CD4-positive, alpha-beta T cell (primary cell): ENCODE results near the gene SLC25A26. TPM values are rescaled to one million over a fixed set of nuclear protein-coding genes. Genes with fewer than 3 reads are reported as not detected.

Experiments used
- ATAC-seq: fragments of 200-7000 bp; cut with Tn5 transposase; one replicate; pipeline ENCODE4 v1.10.0; 2022; ENCODE audit warnings: mild to moderate bottlenecking; ENCODE audit not compliant: poor library complexity
- CTCF ChIA-PET: fragments of 350-600 bp; sonication (Branson Sonifier 250); formaldehyde crosslinking; loops from one replicate; lab custom pipeline; 2021; ENCODE audit warnings: antibody characterized with exemption, inconsistent platforms; lab: Charles Lee
- POLR2A ChIA-PET: fragments of 350-600 bp; sonication (Branson Sonifier 250); formaldehyde crosslinking; loops from one replicate; lab custom pipeline; 2021; ENCODE audit warnings: antibody characterized with exemption, inconsistent platforms; lab: Charles Lee
- DNase-seq, 14 experiments: peaks; one replicate each; pipeline ENCODE4 v3.0.0-alpha.2; 2013 to 2020; ENCODE audit warnings: mixed read lengths in 2 of 14
- H3K27ac ChIP-seq, 2 donors: one replicate each; pipeline versions ENCODE4 v1.5.1 to v1.7.0; 2013; ENCODE audit warnings: low read length in 2 of 2, low read depth in 1 of 2, mild to moderate bottlenecking in 1 of 2
- H3K27me3 ChIP-seq, 2 experiments: 1 replicate in 1 of 2; 2 replicates in 1 of 2; pipeline versions ENCODE4 v1.6.1 to v1.7.0; 2013; ENCODE audit warnings: low read length in 2 of 2, control low read depth in 1 of 2, mild to moderate bottlenecking in 1 of 2, moderate library complexity in 1 of 2; ENCODE audit not compliant: insufficient read depth in 2 of 2, control insufficient read depth in 1 of 2
- H3K36me3 ChIP-seq: one replicate; pipeline ENCODE4 v1.6.1; 2013; ENCODE audit warnings: low read length, control low read depth; ENCODE audit not compliant: insufficient read depth
- H3K4me1 ChIP-seq: one replicate; pipeline ENCODE4 v1.6.1; 2013; ENCODE audit warnings: low read length, control low read depth; ENCODE audit not compliant: insufficient read depth
- H3K4me3 ChIP-seq: one replicate; pipeline ENCODE4 v1.5.1; 2013; ENCODE audit warnings: mild to moderate bottlenecking, low read length, moderate library complexity
- H3K9me3 ChIP-seq, 2 experiments: 1 replicate in 1 of 2; 2 replicates in 1 of 2; pipeline versions ENCODE4 v1.6.1 to v1.7.0; 2013; ENCODE audit warnings: low read length in 2 of 2, mild to moderate bottlenecking in 2 of 2, control low read depth in 1 of 2, moderate library complexity in 1 of 2; ENCODE audit not compliant: control insufficient read depth in 1 of 2, insufficient read depth in 1 of 2
- H3K27ac Mint-ChIP-seq: one replicate; pipeline ENCODE4 v1.8.0; 2020; ENCODE audit warnings: mixed read lengths
- H3K27me3 Mint-ChIP-seq: one replicate; pipeline ENCODE4 v1.8.0; 2021; ENCODE audit warnings: mixed read lengths
- H3K36me3 Mint-ChIP-seq: one replicate; pipeline ENCODE4 v1.8.0; 2021; ENCODE audit warnings: low read depth, mixed read lengths
- H3K4me1 Mint-ChIP-seq: one replicate; pipeline ENCODE4 v1.8.0; 2021; ENCODE audit warnings: low read depth, mixed read lengths
- H3K4me3 Mint-ChIP-seq: one replicate; pipeline ENCODE4 v1.8.0; 2020; ENCODE audit warnings: mild to moderate bottlenecking, mixed read lengths
- H3K9me3 Mint-ChIP-seq: one replicate; pipeline ENCODE4 v1.8.0; 2020; ENCODE audit warnings: mixed read lengths
- CTCF ChIP-seq: fragments of 200-600 bp; IDR thresholded peaks from one replicate; pipeline ENCODE4 v1.8.0; 2022; ENCODE audit warnings: antibody characterized with exemption, mild to moderate bottlenecking
- intact Hi-C, 2 experiments: fragments of 100-400 bp; cut with DNase I in 1 of 2; cut with micrococcal nuclease in 1 of 2; formaldehyde crosslinking; loops; one replicate each; pipeline versions ENCODE4 v1.15.1 to v1.9.0; 2023 to 2025; cut with DNase I, micrococcal nuclease
- total RNA-seq, 174 experiments: library from RNA in 2 of 174; stranded (reverse) in 2 of 174; gene quantifications; one replicate each; pipeline ENCODE4 v1.2.3 and lab custom pipeline; 2021 to 2026

The SLC25A26 gene
- total RNA-seq, 2 experiments from 2014 or later: 26.9 to 30.2 TPM

DNA sequence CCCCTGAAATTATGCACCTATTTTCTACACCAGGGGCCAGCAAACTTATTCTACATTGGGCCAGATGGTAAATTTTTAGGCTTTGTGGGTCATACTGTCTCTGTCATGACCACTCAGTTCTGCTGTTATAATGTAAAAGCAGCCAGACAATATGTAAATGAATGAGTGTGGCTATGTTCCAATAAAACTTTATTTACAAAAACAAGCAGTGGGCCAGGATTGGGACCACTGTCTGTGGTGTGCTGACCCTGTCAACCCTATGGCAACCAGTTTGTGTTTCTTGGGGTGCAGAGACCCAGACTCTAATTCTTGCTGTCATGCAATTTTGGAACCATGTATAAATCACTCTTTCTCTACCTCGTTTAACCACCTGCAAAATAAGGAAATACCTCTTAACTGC lies 205.3 kb downstream of the SLC25A26 start:
- H3K4me3 Mint-ChIP-seq: no peak overlapping the region
- H3K4me1 Mint-ChIP-seq: peaks cover 20% of the 10 kb centered on the region
- Histone ChIP-seq H3K36me3 (peaks cover 6% of the 10 kb centered on the region), H3K27ac (no peak overlapping the region), H3K4me3 (no peak overlapping the region), H3K4me1 (peaks cover 5% of the 10 kb centered on the region), H3K27me3 (no peaks in the 10 kb centered on the region), H3K9me3 (peaks cover 9 to 23% of the 10 kb centered on the region in 2 experiments)
- H3K27me3 Mint-ChIP-seq: no peaks in the 10 kb centered on the region
- no peak overlapping the region for H3K27ac Mint-ChIP-seq
- intact Hi-C loops: loop anchor here in 1 of 2 experiments (5.0 kb wide), 1 partner anchor 296 kb away; no protein-coding TSS in a partner anchor
- H3K36me3 Mint-ChIP-seq: peaks cover 36% of the 10 kb centered on the region
- ATAC-seq (no peak), DNase-seq (no peak)
- no peak for TF ChIP-seq CTCF
- POLR2A ChIA-PET: no interaction called here
- H3K9me3 Mint-ChIP-seq: peaks cover 5% of the 10 kb centered on the region
- CTCF ChIA-PET: interaction anchor here (0.6 kb wide), 1 partner anchor 20 kb away, joined by 3 read pairs; no protein-coding TSS in a partner anchor

- Mint-ChIP-seq H3K4me3 (no peak overlapping the region), H3K4me1 (peaks cover 20% of the 10 kb centered on the region), H3K36me3 (peaks cover 29% of the 10 kb centered on the region), H3K9me3 (peaks cover 3% of the 10 kb centered on the region), H3K27me3 (no peaks in the 10 kb centered on the region), H3K27ac (no peak overlapping the region)
- Histone ChIP-seq H3K4me3 (no peak overlapping the region), H3K27me3 (no peaks in the 10 kb centered on the region), H3K36me3 (peaks cover 8% of the 10 kb centered on the region), H3K4me1 (peaks cover 5% of the 10 kb centered on the region), H3K27ac (no peak overlapping the region), H3K9me3 (peaks cover 0 to 12% of the 10 kb centered on the region in 2 experiments)
- no peak for DNase-seq
- ChIA-PET CTCF (no interaction called here), POLR2A (no interaction called here)
- intact Hi-C loops: loop anchor here in 1 of 2 experiments (5.0 kb wide), 1 partner anchor 295 kb away; no protein-coding TSS in a partner anchor
- TF ChIP-seq CTCF: no peak
- no peak for ATAC-seq
Measured at GRCh38 chr3:66427352-66427751, 206.6 kb downstream of the SLC25A26 start.

DNA sequence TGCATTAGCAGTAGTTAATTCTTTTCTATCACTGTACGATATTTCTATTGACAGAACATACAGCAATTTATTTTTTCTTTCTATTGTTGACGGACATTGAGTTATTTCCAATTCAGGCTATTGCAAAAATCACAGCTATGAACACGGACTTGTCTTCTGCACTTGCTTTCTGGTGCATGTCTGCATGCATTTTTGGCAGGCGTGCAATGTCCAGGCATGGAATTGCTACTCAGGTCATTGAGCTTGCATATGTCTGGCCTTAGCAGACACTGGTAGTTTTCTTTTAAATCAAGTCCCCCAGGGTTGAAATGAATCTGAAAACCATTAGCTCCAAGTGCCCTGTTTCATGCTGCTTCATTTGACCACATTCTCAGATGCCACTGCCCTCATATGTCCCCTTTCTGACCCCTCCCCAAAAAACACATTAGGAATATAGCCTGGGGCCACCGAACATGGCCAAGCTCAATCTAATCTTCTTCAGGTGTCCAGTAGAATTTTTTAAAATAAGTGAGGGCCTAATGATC lies 207.2 kb downstream of the SLC25A26 start:
- Histone ChIP-seq H3K4me3 (no peak overlapping the region), H3K4me1 (peaks cover 8% of the 10 kb centered on the region), H3K9me3 (peaks cover 0 to 12% of the 10 kb centered on the region in 2 experiments), H3K36me3 (peaks cover 10% of the 10 kb centered on the region), H3K27ac (no peak overlapping the region), H3K27me3 (no peaks in the 10 kb centered on the region)
- H3K27me3 Mint-ChIP-seq: no peaks in the 10 kb centered on the region
- H3K9me3 Mint-ChIP-seq: no peaks in the 10 kb centered on the region
- TF ChIP-seq CTCF: no peak
- no peak overlapping the region for H3K4me3 Mint-ChIP-seq
- POLR2A ChIA-PET: no interaction called here
- H3K27ac Mint-ChIP-seq: no peak overlapping the region
- ATAC-seq (no peak), DNase-seq (no peak)
- CTCF ChIA-PET: no interaction called here
- peaks cover 22% of the 10 kb centered on the region for H3K4me1 Mint-ChIP-seq
- intact Hi-C loops: loop anchor here in 1 of 2 experiments (5.0 kb wide), 1 partner anchor 294 kb away; no protein-coding TSS in a partner anchor
- H3K36me3 Mint-ChIP-seq: peaks cover 22% of the 10 kb centered on the region

Other genes with a start within 250 kb of the SLC25A26 start
- not detected for gene MAGI1, start 182.1 kb upstream of the SLC25A26 start, total RNA-seq